HG02884 (cell line): ENCODE results near the gene APOL5.
"Not testable (repeated sequence)": the region's sequence is repeated elsewhere in the genome, so short reads cannot be mapped to it uniquely, and the experiment has no call there.

Experiments
- ATAC-seq: cut with Tn5 transposase; IDR thresholded peaks from one replicate; pipeline ENCODE4 v1.9.1; 2021; ENCODE audit warnings: mild to moderate bottlenecking, moderate library complexity; ENCODE audit not compliant: unreplicated experiment

Gene APOL5, protein sequence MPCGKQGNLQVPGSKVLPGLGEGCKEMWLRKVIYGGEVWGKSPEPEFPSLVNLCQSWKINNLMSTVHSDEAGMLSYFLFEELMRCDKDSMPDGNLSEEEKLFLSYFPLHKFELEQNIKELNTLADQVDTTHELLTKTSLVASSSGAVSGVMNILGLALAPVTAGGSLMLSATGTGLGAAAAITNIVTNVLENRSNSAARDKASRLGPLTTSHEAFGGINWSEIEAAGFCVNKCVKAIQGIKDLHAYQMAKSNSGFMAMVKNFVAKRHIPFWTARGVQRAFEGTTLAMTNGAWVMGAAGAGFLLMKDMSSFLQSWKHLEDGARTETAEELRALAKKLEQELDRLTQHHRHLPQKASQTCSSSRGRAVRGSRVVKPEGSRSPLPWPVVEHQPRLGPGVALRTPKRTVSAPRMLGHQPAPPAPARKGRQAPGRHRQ

DNA sequence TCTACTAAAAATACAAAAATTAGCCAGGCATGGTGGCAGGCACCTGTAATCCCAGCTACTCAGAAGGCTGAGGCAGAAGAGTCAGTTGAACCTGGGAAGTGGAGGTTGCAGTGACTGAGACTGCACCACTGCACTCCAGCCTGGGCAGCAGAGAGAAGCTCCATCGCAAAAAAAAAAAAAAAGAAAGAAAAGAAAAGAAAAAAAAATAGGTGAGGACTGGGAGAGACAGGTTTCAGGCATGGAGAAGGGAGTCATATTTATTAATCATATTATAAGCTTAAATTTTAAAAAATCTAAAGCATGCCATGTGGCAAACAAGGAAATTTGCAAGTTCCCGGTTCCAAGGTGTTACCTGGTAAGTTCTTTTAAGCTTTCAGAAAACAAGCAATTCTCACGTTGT lies at the start of gene APOL5:
Gene APOL5 (plus strand): TSS at position 301 of the 400 bp plus-strand sequence. CDS start 0 bp downstream, at position 301.
- no peak for ATAC-seq

DNA sequence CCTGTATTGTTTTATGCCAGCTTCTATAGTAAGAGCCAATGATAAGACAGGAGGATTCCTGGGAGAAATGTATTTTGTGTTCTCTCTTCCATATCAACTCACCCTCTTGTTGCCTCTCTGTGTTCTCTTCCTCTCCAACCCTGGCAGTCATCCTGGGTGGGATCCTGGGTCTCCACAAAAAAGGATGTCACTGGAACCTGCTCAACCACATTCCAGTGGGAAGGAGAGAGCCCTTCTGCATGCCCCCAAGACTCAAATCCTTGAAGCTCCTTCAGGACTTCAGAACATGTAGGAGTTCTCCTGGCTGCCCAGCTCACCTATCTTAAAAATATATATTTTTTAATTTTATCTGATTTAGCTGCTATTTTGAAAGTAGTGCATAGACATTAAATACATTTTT lies 43.3 kb upstream of the APOL5 start:
- no peak for ATAC-seq

DNA sequence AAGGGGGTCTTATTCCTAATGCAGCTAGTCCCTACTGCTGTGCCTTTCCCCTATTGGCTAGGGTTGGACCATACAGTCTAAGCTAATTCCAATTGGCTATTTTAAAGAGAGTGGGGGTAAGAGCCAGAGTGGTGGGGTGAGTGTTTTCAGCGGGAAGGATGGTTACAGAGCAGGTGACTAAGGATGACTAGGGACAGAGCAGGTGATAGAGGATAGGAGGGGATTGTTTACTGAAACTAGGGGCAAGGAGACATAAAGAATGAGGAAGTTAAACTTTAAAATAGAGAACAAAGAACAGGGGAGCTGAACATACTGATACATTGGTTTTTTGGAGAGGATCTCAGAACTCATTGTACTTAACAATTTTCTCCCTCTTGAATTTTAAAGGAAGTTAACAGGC lies 41.6 kb upstream of the APOL5 start:
- ATAC-seq: not testable (repeated sequence)

DNA sequence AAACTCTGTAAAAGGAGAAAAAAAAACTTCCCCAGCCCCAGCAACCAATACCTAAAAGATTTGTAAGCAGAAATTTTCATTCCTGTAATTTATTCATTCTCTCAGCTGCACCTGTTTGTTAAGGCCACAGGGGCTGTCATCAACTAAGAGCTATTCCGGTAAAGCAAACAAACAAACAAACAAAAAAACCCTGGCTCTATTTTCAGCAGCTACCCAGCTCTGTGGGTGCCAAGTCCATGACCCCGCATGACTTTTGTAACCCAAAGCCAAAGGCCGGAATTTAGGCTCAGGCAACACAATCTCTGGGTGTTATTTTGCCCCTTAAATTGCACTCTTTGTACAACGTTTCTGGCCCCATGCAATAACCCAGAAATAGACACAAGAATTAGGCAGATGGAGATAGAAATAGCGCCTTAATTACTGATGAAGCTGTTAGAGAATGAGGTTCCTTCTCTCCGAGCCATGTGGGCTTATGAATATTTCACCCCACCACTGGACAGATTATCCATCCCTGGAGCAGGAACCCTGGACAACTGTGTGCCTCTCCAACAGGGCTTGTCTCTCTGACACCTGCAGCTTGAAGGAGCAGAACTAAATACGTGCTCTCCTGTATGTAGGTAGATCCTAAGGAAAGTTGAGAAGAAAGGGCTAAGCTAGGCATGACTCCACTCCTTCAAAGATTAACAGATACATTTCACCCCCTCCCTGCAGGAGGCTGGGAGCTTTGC lies 40.0 kb upstream of the APOL5 start:
- no peak for ATAC-seq

DNA sequence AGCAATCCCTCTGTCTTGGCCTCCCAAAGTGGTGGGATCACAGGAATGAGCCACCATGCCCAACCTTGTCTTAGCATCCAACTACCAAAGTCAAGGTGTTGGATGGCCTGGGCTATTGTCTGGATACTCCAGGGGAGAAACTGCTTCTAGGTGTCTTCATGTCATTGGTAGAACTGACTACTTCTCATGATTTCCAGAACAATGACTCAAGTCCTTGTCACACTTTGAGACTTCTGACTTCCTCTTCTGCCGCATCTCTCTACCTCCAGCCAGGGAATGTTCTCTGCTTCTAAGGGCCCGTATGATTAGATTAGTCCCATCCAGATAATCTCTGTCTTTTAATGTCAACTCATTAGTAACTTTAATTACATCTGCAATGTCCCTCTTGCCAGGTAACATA lies 38.8 kb upstream of the APOL5 start:
- ATAC-seq: no peak

DNA sequence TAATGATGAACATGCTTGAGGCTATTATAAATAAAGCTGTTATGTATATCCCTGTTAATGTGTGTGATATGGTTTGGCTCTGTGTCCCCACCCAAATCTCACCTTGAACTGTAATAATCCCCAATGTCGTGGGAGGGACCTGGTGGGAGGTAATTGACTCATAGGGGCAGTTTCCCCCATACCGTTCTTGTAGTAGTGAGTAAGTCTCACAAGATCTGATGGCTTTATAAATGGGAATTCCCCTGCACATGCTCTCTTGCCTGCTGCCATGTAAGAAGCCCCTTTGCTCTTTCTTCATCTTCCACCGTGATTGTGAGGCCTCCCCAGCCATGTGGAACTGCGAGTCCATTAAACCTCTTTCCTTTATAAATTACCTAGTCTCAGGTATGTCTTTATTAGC lies 38.2 kb upstream of the APOL5 start:
- not testable (repeated sequence) for ATAC-seq

DNA sequence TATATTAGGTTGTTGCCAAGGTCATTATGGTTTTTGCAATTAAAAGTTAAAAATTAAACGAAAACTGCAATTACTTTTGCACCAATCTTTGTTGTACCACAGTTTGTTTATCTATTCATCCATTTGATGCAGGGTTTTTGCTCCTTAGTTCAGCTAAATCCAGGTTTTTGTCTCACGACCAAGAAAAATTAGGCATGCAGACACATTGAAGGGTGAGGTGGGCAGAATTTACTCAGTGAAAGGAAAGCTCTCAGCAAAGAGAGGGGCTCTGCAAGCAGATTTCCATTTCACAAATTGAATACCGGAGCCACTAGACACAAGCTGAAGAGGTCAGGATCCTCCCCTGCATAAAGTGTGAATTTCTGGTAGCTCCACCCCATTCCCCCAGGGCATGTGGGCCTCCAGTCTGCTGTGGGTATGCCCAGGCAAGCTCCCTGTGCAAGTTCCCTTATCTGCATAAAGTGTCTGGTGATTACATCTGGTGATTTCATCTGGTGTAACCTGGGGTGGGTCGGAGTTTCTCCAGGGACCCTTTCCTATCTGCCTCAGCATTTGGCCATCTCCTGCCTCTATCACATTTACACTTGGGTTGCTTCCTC lies 36.1 kb upstream of the APOL5 start:
- no peak for ATAC-seq

DNA sequence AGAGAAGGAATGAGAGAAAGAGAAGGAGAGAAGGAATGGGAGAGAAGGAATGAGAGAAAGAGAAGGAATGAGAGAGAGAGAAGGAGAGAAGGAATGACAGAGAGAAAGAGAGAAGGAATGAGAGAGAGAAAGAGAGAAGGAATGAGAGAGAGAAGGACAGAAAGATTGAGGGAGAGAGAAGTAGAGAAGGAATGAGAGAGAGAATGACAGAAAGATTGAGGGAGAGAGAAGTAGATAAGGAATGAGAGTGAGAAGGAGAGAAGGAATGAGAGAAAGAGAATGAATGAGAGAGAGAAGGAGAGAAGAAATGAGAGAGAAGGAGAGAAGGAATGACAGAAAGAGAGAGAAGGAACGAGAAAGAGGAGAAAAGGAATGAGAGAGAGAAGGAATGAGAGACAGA lies 34.1 kb upstream of the APOL5 start:
- ATAC-seq: no peak

DNA sequence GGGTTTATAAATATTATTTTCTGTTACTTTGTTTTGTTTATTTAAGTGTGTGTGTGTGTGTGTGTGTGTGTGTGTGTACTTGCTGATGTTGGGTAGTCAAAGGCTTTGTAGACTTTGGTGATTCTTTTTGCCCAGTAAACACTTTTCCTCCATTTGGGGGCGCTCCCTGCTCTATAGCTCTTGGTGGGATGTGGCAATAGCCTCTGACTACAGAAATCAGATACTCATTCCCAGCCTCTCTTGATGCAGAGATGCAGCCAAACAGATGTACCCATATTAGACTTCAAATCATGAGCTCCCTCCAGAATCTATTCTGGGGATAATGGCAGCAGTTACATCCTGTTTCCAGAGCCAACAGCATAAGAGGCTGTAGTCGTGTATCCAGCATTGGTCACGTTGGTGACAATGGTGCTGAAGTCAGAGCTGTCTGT lies 33.4 kb upstream of the APOL5 start:
- no peak for ATAC-seq

DNA sequence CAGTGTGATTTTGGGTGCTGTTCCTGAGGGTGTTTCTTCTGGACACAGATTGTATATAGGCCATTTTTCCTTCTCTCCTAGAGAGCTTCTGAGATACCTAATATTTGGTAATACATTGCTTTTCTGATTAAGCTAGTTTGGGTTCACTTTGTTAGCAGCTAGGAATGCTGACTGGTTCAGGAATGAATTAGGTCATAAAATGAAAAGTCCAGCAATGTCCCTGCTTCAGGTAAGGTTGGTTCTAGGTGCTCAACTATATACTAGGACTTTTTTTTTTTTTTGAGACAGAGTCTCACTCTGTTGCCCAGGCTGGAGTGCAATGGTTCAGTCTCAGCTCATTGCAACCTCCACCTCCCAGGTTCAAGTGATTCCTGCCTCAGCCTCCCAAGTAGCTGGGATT lies 32.9 kb upstream of the APOL5 start:
- ATAC-seq: no peak

DNA sequence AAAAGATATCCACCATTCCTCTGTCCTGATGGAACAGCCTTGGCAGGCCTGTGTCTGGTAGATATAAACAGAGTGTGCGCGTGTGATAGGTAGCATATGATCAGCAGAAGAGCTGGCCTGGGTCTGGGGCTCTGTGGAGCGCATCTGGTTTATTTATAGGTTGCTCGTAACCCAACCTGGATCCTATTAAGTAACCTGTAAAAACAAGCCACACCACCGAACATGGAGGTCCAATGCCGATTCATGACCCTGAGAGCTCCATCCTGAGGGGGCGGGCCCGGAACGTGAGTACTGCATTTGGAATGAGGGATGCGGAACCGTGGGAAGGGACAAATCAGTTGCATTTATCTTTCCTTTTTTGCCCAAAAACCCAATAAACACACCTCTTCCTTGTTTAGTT lies 31.9 kb upstream of the APOL5 start:
- ATAC-seq: no peak

DNA sequence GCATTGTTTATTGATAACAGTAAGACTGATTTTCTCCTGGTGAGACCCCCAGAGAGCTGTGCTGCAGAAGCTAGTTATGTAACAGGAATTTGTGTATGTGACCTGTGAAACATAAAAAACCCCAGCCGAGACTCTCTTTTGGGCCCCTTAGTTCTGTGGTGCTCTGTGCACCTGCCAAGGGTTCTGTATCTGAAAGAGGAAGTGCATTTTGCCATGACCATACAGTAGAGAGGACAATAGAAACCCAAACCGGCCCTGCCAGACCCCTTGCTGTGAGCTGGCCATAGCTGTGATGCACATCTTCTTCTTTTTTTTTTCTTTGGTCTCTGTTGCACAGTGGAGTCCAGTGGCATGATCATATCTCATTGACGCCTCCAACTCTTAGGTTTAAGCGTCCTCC lies 31.4 kb upstream of the APOL5 start:
- no peak for ATAC-seq

DNA sequence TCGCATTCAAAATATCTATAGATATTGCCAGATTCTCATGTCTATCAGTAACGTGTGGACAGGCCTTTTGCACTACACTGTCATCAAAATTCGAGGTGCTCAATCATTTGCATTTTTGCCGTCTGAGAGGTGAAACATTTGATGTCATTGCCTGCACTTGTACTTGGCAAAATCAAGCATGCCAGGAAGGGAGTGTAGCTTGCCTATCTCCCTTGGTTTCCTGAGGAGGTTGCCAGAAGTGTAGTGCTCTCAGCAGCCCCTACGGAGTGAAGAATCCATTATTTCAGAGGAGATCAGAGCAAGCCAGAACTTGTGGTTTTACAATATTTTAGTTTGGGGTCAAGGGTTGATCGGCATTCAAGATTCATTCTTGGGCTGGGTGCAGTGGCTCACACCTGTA lies 30.2 kb upstream of the APOL5 start:
- no peak for ATAC-seq

DNA sequence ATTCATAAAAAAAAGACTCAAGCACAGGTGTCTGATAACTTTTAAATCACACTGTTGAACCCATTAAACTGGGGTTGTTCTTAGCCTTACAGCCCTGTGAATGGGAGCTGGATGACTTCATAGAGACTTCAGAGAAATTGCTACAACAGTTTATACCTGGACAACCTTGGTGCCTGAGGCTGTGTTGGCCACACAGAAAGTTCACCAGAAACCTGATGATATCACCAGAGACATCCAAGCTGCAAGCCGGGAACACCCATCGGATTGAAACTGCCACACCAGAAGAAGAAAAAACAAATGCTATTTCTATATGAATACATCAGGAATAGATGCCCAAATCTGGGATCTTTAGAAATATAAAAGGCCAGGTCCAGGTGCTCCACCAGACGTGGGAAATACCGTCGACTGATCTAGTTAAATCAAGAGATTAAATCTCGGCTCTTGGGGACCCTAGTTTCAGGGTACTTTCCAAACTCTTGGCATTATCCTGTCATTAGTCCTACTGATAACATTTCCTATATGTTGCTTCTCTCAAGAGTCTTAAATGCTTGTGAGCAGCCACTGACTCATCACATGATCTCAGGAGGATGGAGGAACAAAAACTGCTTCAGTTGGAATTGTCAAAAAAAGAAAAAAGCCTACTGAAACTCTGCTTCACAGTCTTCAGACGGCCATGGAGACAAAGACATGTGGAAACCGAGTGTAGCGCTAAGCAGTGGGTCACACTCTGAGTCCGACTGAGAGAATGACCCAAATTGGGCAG lies 28.6 kb upstream of the APOL5 start:
- no peak for ATAC-seq

DNA sequence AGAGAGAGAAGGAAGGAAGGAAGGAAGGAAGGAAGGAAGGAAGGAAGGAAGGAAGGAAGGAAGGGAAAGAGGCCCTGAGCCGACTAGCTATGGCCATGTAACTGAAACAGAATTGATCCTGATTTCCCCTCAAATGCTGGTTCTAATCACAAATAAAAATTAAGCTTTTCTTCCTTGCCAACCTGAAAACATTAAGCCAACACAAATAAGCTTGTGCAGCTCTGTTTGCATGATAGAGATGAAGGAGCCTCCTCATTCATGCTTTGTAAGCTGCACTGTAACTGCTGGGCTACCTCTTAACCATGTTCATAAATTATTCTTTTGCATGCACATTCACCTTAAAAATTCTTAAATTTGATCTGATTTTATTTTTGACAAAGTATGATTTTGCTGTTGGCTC lies 27.7 kb upstream of the APOL5 start:
- no peak for ATAC-seq

DNA sequence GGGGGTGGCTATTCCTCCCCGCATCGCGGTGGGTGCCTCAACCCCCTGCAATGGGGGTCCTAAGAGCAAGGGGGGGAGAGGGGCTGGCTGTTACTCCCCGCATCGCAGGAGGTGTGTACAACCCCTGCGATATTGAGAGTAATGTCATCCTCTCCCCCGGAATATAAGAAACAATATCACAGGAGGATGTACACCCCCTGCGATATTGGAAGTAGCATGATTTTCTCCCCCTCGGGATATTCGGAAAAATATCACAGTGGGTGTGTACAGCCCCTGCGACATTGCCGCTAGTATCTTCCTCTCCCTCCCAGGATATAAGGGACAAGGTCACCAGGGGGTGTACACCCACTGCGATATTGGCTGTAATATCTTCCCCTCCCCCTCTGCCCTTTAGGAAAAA lies 22.5 kb upstream of the APOL5 start:
- ATAC-seq: no peak

DNA sequence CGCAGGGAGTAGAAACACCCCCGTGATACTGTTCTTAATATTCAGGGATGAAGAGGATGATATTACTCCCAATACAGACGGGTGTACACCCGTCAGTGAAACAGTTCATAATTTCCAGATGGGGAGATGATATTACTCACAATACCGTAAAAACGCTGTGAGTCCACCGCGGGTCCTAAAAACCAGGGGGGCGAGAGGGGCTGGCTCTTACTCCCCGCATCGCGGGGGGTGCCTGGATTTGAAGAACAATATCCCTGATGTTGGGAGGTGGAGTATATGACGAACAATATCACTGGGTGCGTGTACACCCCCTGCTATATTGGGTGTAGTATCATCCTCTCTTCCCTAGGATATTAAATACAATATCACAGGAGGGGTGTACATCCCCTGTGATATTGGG lies 20.5 kb upstream of the APOL5 start:
- ATAC-seq: no peak

DNA sequence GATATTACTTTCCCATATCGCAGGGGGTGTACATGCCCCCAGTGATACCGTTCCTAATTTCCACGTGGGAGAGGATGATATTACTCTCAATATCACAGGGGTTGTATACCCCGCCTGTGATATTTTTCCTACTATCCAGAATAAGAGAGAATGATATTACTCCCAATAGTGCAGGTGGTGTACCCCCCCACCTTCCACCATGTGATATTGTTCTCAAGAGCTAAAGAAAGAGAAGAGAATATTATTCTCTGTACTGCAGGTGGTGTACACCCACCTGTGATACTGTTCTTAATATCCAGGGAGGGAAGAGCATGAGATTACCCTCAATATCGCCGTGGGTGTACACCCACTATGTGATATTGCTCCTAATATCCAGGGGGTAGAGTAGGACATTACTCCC lies 17.8 kb upstream of the APOL5 start:
- ATAC-seq: not testable (repeated sequence)

DNA sequence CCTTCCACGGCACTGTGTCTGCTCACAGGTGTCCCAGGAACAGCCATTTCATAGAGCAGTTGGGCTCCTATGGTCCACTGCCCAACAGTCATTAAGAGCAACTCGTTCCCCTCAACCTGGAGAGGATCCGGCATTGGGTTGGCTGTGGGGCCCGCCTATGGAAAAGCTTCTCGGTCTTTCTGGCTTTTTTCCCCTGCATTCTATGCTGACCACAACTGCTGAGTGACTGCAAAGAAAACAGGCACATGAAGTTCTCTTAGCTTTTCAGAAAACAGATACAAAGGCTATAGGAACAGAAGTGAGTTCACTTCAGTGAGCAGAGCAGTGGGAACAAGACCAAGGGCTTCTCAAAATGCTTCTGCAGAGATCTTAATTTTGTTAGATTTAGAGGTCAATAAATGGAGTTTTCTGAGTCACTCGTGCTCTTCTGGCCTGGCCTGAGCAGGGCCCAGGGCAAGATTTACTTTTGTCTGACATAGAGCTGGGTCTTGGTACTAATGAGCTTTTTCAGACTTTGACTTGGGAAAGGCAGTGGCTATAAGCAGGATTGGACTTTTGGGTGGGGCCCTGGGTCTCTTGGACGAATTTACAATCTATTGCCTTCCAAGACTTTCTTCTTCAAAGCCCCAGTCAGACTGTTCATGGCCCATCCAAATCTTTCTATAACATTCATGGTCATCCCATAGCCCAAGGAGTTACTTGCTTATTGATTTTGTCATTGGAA lies 13.6 kb upstream of the APOL5 start:
- ATAC-seq: no peak

DNA sequence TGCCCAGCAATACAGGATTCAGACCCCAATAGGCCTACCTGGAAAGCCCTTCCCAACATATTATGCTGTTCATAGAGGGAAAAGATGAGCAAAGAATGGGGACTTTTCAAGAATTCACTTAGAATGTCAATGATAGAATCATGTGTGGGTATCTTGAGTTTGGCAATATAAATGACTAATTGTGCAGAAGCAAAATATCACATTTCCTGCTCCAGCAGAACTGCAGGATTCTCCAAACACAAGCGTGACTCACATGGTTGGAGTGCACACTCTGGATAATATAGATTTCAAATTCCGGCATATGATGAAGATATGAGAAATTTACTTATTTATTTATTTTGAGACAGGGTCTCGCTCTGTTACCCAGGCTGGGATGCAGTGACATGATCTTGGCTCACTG lies 12.5 kb upstream of the APOL5 start:
- no peak for ATAC-seq

DNA sequence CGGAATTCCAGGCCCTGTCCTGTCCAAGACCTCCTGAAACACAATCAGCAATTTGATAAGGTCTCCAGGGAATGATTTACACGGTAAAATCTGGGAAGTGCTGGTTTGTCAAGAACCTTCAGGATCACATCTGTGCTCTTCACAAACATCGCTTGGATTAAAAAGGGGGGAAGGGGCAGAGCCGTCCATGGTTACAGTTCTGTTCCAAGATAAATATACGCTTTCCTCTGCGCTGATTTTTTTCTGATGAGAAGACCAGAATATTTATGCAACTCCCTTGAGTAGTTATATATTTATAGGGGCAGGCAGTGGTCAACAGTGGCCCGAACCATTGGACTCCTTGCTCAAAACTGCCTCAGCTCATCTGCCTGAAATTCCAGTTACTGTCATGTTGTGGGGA lies 9.2 kb upstream of the APOL5 start:
- ATAC-seq: no peak
